Skin of body (tissue), 2 donors: Measurements from ENCODE around the gene MTARC1. TPM values are rescaled to one million over a fixed set of nuclear protein-coding genes. Genes with fewer than 3 reads are reported as not detected.

ENCODE experiments used
- DNase-seq: peaks from one replicate; lab custom pipeline; 2025; lab: John Stamatoyannopoulos, UW
- total RNA-seq: library from RNA; depleted of rRNA; stranded (reverse); fragments of >200 nt; gene quantifications from one replicate; pipeline ENCODE4 v1.2.3, GENCODE V29; 2014

The MTARC1 gene
- 15.5 TPM for total RNA-seq

GRCh38 chr1:220786337-220787068, at the start of gene MTARC1:
Gene MTARC1, plus strand, starts transcription at chr1:220786913. Its CDS starts 32 bp downstream, at chr1:220786945.
- no peak for DNase-seq

- no peak for DNase-seq
Measured at GRCh38 chr1:220741349-220741748, 45.4 kb upstream of the MTARC1 start.

GRCh38 chr1:220741825-220742224, 44.9 kb upstream of the MTARC1 start:
- no peak for DNase-seq

- DNase-seq, result no peak
Measured at GRCh38 chr1:220742520-220742919, 44.2 kb upstream of the MTARC1 start.

GRCh38 chr1:220746851-220747250, 39.9 kb upstream of the MTARC1 start:
- no peak for DNase-seq

- no peak for DNase-seq
Measured at GRCh38 chr1:220747437-220748088, 39.1 kb upstream of the MTARC1 start.

GRCh38 chr1:220748089-220748934, 38.4 kb upstream of the MTARC1 start, which contains the start of gene MTARC2:
Gene MTARC2, plus strand, starts transcription at chr1:220748322. Its CDS starts 210 bp downstream, at chr1:220748532.
- peak; percentile 59 for DNase-seq

- DNase-seq, result no peak
Measured at GRCh38 chr1:220748936-220749335, 37.8 kb upstream of the MTARC1 start.

GRCh38 chr1:220750131-220750515, 36.6 kb upstream of the MTARC1 start:
- peak; percentile 8 for DNase-seq

- DNase-seq, result no peak
Measured at GRCh38 chr1:220751111-220751510, 35.6 kb upstream of the MTARC1 start.

- DNase-seq, result no peak
Measured at GRCh38 chr1:220754212-220754917, 32.3 kb upstream of the MTARC1 start.

GRCh38 chr1:220754918-220755295, 31.8 kb upstream of the MTARC1 start:
- no peak for DNase-seq

- no peak for DNase-seq
Measured at GRCh38 chr1:220755309-220755708, 31.4 kb upstream of the MTARC1 start.

GRCh38 chr1:220757441-220757840, 29.3 kb upstream of the MTARC1 start:
- no peak for DNase-seq

GRCh38 chr1:220759147-220759546, 27.6 kb upstream of the MTARC1 start:
- DNase-seq, result no peak

- DNase-seq, result no peak
Measured at GRCh38 chr1:220761688-220762427, 24.9 kb upstream of the MTARC1 start.

GRCh38 chr1:220764757-220765156, 22.0 kb upstream of the MTARC1 start:
- DNase-seq, result no peak

GRCh38 chr1:220767312-220768125, 19.2 kb upstream of the MTARC1 start:
- no peak for DNase-seq

- DNase-seq, result no peak
Measured at GRCh38 chr1:220768126-220768601, 18.5 kb upstream of the MTARC1 start.

GRCh38 chr1:220769205-220769604, 17.5 kb upstream of the MTARC1 start:
- no peak for DNase-seq
